OCI-LY7 (cell line): ENCODE measurements around the gene TRRAP. TPM values are rescaled to one million over a fixed set of nuclear protein-coding genes. Genes with fewer than 3 reads are reported as not detected.

Source experiments
- BruUV-seq: library from RNA; stranded (reverse); fragments of 400-500 nt; replicated peaks from 2 replicates; lab custom pipeline; 2021; lab: Mats Ljungman, UMichigan
- CTCF ChIA-PET: fragments of 300-600 bp; sonication (Branson Sonifier 250); formaldehyde crosslinking; loops from one replicate; lab custom pipeline; 2022; ENCODE audit warnings: antibody characterized with exemption; ENCODE audit not compliant: unreplicated experiment; lab: Charles Lee
- POLR2A ChIA-PET: fragments of 300-600 bp; sonication (Branson Sonifier 250); formaldehyde crosslinking; loops from one replicate; lab custom pipeline; 2022; ENCODE audit warnings: antibody characterized with exemption; lab: Charles Lee
- DNase-seq: peaks from one replicate; pipeline ENCODE4 v3.0.0-alpha.2; 2015; ENCODE audit warnings: low spot score
- H2AFZ ChIP-seq: fragments of 200-600 bp; sonication (generic), shearing (Covaris generic); 2 replicates; pipeline ENCODE4 v1.6.1; 2014; ENCODE audit warnings: mild to moderate bottlenecking, antibody characterized with exemption, low read length, moderate library complexity
- H3K27ac ChIP-seq: fragments of 200-600 bp; sonication (generic); 2 replicates; pipeline ENCODE4 v1.5.1; 2014; ENCODE audit warnings: mixed run types, low read depth, mild to moderate bottlenecking, moderate library complexity, low read length, inconsistent platforms; ENCODE audit not compliant: poor library complexity, severe bottlenecking
- H3K36me3 ChIP-seq: fragments of 200-600 bp; sonication (generic); 2 replicates; pipeline ENCODE4 v1.6.1; 2014; ENCODE audit warnings: mild to moderate bottlenecking, antibody characterized with exemption, low read length, moderate library complexity, mixed read lengths; ENCODE audit not compliant: insufficient read depth
- H3K4me1 ChIP-seq: fragments of 200-600 bp; sonication (generic); 2 replicates; pipeline ENCODE4 v1.5.1; 2014; ENCODE audit warnings: mild to moderate bottlenecking, low read length; ENCODE audit not compliant: insufficient read depth, poor library complexity, severe bottlenecking
- H3K4me2 ChIP-seq: fragments of 200-600 bp; sonication (generic); 2 replicates; pipeline ENCODE4 v1.6.1; 2014; ENCODE audit warnings: mild to moderate bottlenecking, low read length
- H3K4me3 ChIP-seq: fragments of 200-600 bp; sonication (generic); 2 replicates; pipeline ENCODE4 v1.5.1; 2014; ENCODE audit warnings: mild to moderate bottlenecking, low read depth, low read length; ENCODE audit not compliant: poor library complexity, severe bottlenecking
- H3K79me2 ChIP-seq: fragments of 200-600 bp; sonication (generic); 2 replicates; pipeline ENCODE4 v1.6.1; 2016; ENCODE audit warnings: low read depth, mild to moderate bottlenecking, low read length, moderate library complexity, mixed read lengths; ENCODE audit not compliant: insufficient read depth
- H3K9me2 ChIP-seq: fragments of 200-600 bp; sonication (generic); 2 replicates; pipeline ENCODE4 v1.6.1; 2016; ENCODE audit warnings: mild to moderate bottlenecking, low read length, mixed read lengths; ENCODE audit not compliant: insufficient read depth
- H3K9me3 ChIP-seq: fragments of 200-600 bp; sonication (generic); 2 replicates; pipeline ENCODE4 v1.6.1; 2014; ENCODE audit warnings: mild to moderate bottlenecking, mixed run types, low read length, mixed read lengths
- H4K20me1 ChIP-seq: fragments of 200-600 bp; sonication (generic); 2 replicates; pipeline ENCODE4 v1.6.1; 2014; ENCODE audit warnings: mild to moderate bottlenecking, antibody characterized with exemption, low read length, moderate library complexity, mixed read lengths; ENCODE audit not compliant: insufficient read depth
- EZH2phosphoT487 ChIP-seq: fragments of 200-600 bp; sonication (generic); IDR thresholded peaks from 2 replicates; pipeline ENCODE4 v1.6.1; 2018; ENCODE audit warnings: low read depth, borderline replicate concordance, mild to moderate bottlenecking, mixed run types, antibody characterized with exemption, low read length, moderate library complexity, mixed read lengths
- intact Hi-C: fragments of 100-400 bp; cut with micrococcal nuclease; formaldehyde crosslinking; loops from one replicate; pipeline ENCODE4 v1.10.0; 2022; ENCODE audit not compliant: unreplicated experiment
- total RNA-seq, 2 experiments: library from RNA; depleted of rRNA in 1 of 2; stranded (reverse); fragments of >200 nt in 1 of 2; shearing (Covaris generic) in 1 of 2; gene quantifications; 2 replicates each; pipeline ENCODE4 v1.2.3, GENCODE V29; 2014 to 2022
- TF ChIP-seq, protein P1 (sequence below): fragments of 200-600 bp; sonication (generic); conservative IDR thresholded peaks from 2 replicates; pipeline ENCODE4 v1.5.1; 2014; ENCODE audit warnings: mild to moderate bottlenecking, antibody characterized with exemption, low read length, moderate library complexity, mixed read lengths

The TRRAP gene
- total RNA-seq, 2 experiments from 2014 or later: 50.4 to 86.1 TPM

DNA sequence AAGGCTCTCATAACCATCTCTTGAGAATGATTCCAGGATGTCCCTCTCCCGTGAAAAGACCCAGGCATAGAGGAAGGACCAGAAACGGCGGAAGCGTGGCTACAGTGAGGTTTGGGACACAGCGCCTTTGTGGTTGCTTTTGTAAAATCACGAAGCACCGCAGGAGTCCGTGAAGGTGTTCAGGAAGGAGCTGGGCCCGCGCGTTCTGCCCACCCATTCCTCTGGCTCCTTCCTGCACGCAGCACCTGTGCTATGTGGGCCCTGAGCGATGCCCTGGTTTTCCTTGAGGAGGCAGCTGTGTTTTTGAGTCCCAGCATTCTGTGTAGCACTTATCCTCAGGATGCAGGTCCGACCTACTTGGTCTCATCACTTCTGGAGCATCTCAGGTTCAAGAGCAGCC is 112.8 kb downstream of the TRRAP start:
- H3K4me1 ChIP-seq: no peaks in the 10 kb centered on the region
- TF ChIP-seq, protein P1, sequence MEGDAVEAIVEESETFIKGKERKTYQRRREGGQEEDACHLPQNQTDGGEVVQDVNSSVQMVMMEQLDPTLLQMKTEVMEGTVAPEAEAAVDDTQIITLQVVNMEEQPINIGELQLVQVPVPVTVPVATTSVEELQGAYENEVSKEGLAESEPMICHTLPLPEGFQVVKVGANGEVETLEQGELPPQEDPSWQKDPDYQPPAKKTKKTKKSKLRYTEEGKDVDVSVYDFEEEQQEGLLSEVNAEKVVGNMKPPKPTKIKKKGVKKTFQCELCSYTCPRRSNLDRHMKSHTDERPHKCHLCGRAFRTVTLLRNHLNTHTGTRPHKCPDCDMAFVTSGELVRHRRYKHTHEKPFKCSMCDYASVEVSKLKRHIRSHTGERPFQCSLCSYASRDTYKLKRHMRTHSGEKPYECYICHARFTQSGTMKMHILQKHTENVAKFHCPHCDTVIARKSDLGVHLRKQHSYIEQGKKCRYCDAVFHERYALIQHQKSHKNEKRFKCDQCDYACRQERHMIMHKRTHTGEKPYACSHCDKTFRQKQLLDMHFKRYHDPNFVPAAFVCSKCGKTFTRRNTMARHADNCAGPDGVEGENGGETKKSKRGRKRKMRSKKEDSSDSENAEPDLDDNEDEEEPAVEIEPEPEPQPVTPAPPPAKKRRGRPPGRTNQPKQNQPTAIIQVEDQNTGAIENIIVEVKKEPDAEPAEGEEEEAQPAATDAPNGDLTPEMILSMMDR: no peak
- no peak for TF ChIP-seq EZH2phosphoT487
- no peaks in the 10 kb centered on the region for H3K9me2 ChIP-seq
- ChIA-PET CTCF (no interaction called here), POLR2A (no interaction called here)
- no peak overlapping the region for H2AFZ ChIP-seq
- intact Hi-C loops: no loop called here
- H3K27ac ChIP-seq: no peak overlapping the region
- H4K20me1 ChIP-seq: no peaks in the 10 kb centered on the region
- DNase-seq: no peak
- H3K4me2 ChIP-seq: no peak overlapping the region
- no peak overlapping the region for H3K4me3 ChIP-seq
- H3K9me3 ChIP-seq: peaks cover under 1% of the 10 kb centered on the region; the same call in 1 of the 2 replicates
- BruUV-seq: no TSS peak
- H3K79me2 ChIP-seq: no peaks in the 10 kb centered on the region
- peaks cover 99% of the 10 kb centered on the region for H3K36me3 ChIP-seq

DNA sequence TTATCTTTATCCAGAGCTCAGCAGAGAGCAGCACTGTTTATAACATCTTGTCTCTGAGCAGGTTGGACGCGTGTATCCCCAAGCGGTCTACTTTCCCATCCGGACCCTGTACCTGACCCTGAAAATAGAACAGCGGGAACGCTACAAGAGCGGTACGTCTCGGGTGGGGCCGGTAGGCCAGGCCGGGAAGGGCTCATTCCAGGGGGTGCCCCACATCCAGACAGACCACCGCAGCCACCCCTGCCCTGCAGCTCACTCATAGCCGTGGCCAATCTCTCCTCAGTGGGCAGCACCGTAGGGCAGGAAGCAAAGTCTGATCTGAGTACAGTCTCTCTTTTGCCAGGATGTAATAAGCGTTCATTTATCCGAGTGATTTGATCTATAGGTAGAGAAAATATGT is 113.7 kb downstream of the TRRAP start:
- H2AFZ ChIP-seq: no peak overlapping the region
- H3K9me3 ChIP-seq: no peaks in the 10 kb centered on the region
- BruUV-seq: no TSS peak
- no peaks in the 10 kb centered on the region for H4K20me1 ChIP-seq
- DNase-seq: no peak
- intact Hi-C loops: no loop called here
- ChIA-PET POLR2A (no interaction called here), CTCF (no interaction called here)
- no peaks in the 10 kb centered on the region for H3K9me2 ChIP-seq
- H3K36me3 ChIP-seq: peaks cover 99% of the 10 kb centered on the region
- no peak overlapping the region for H3K4me2 ChIP-seq
- no peak overlapping the region for H3K27ac ChIP-seq
- H3K4me1 ChIP-seq: no peaks in the 10 kb centered on the region
- no peak for TF ChIP-seq EZH2phosphoT487
- TF ChIP-seq, protein P1: no peak
- no peak overlapping the region for H3K4me3 ChIP-seq
- no peaks in the 10 kb centered on the region for H3K79me2 ChIP-seq

DNA sequence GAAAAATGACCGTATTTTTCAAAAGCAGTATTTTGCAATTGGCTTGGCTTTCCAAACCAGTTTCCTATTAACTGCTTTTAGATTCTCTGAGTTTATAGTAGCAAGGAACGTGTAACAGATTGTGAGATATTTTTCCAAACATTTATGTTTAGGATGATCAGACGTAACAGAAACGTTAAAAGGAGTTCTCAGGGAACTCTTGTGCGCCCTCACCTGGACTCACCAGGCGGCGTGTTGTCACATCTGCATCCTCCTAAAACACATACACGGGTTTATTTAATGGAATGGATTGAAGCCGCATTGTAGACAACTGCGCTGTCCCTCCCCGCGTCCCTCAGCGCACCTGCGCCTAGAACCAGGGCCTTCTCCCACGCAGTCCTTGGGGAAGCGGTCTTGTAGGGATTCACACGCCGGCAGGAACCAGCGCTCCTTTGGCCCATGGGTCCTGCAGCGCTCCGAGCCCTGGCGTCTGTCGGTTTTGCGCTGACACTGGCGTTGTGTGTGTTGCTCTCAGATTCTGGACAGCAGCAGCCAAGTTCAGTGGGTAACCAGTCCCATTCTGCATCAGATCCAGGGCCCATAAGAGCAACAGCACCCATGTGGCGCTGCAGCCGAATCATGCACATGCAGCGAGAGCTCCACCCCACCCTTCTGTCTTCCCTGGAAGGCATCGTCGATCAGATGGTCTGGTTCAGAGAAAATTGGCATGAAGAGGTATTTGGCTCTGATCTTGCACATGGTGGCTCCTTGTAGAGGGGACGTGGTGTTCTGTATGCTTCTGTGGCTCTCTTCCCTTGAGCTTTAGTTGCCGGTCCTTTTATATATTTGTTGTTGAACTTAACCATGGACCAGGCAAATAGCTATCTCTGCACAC is 114.9 kb downstream of the TRRAP start:
- ChIA-PET POLR2A (no interaction called here), CTCF (no interaction called here)
- Histone ChIP-seq H3K4me2 (no peak overlapping the region), H3K79me2 (no peaks in the 10 kb centered on the region), H3K9me3 (no peaks in the 10 kb centered on the region), H4K20me1 (no peaks in the 10 kb centered on the region), H2AFZ (no peak overlapping the region), H3K4me1 (no peaks in the 10 kb centered on the region), H3K4me3 (no peak overlapping the region), H3K27ac (no peak overlapping the region), H3K36me3 (peaks cover 99% of the 10 kb centered on the region), H3K9me2 (no peaks in the 10 kb centered on the region)
- TF ChIP-seq, protein P1: peak; percentile 53
- TF ChIP-seq EZH2phosphoT487: no peak
- no TSS peak for BruUV-seq
- intact Hi-C loops: no loop called here
- no peak for DNase-seq
